NCI-H128 (cell line): ENCODE results near the gene RASGRP2.
A peak's percentile ranks its signal among the peaks of the same experiment; 100 is the strongest.

ENCODE experiments used
- DNase-seq: peaks from one replicate; lab custom pipeline; 2025; ENCODE audit not compliant: unreplicated experiment; lab: John Stamatoyannopoulos, UW

Gene RASGRP2

DNA sequence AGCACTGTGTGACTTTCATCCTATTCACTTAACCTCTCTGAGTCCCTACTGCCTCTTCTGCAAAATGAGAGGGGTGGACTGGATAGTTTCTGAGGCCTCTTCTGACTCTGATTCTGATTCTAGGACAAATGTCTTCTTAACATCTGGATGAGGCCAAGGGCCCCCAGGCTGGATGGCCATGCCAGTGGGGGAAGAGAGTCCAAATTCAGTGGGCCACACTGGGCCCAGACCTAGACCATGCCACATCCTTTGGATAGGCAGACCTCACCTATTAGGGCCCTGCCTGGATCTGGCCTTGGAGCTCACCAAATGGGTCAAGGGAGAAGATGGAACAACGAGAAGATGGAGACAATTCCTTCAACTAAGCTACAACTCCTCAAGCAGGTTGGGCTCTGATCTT lies 45.5 kb downstream of the RASGRP2 start:
- no peak for DNase-seq

DNA sequence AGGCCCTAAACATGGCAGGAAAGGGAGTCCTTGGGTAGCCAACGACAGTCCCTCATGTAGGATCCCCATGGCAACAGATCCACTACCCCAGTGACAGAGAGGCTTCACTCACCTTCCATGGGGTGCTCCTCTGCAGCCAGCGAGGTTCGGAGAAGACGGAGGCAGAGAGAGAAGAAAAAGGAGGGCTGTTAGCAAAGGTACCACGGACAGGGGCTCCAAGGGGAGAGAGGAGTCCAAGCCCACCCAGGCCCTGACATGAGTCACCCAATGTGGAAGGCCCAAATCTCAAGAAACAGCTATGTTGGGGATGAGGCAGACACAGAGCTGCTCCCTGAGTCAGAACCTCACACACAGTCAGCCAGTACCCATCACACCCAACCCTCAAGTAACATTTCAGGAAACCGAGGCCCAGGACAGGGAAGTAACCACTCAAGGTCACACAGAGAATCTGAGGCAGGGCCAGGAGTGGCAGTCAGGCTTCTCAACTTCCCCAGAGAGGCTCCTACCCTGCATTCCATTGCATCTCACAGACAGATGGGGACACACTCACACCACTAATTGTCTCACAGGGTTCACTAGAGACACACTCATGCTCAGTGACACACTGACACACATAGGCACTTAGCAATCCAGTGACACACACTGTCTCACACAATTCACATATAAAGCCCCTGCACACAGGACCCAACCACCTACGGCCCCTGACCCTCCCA lies 46.1 kb downstream of the RASGRP2 start:
- no peak for DNase-seq

DNA sequence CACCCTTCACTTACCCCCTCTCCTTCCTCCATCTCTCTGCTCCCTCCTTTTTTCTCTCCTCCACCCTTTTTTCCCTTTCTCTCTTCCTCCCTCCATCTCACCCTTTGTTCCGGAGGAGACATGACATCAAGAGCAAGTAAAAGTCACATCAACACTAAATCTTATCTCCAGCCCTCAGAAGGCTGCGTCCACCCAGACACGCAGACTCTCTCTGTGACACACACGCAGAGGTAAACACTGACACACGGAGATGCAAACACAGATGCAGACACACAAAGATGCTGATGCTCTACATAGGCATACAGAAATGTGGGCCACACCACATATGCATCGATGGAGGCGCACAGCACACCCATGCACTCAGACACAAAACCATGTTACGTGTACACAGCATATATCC lies 47.9 kb downstream of the RASGRP2 start:
- no peak for DNase-seq

DNA sequence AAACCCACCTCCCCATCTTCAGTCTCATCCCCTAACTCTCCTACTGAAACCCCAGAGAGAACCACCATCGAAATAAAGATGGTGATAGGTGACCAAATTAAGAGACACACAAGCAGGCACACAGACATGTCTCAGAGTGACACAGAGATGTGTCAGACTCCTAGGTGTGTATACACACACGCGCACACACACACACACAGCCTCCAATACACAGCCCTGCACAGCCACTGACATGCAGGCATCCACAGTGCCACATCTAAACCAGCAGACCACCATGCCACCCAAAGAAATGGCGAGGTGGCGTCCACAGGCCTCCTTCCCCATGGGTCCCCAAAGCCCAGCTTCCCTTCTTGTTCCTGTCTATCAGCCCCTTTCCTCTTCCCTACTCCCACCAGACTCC lies 48.4 kb downstream of the RASGRP2 start:
- DNase-seq: no peak

DNA sequence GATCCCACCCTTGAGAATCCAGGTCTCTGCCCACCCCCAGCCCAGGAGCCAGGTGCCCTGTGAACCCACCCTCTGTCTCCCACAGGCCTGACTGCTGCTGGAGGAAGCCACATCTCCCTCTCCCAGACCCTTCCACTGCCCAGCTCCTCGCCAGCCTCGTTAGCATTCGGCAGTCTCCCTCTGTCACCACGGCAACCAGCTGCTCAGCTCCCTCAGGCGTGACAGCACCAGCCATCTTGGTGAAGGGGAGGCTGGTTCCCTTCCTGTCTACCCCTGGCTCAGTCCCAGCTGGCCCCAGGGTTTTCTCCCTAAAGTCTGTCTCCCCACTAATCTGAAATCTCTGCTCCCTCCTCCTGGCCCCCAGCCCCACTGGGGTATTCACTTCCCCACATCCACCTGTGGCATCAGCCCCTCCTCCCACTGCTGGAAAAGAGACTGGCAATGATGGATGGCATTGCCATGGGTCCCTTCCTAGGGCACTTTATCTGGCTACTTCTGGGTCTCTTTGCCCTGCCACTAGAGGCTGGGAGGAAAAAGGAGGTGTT lies 49.0 kb downstream of the RASGRP2 start:
- DNase-seq: peak; percentile 22

DNA sequence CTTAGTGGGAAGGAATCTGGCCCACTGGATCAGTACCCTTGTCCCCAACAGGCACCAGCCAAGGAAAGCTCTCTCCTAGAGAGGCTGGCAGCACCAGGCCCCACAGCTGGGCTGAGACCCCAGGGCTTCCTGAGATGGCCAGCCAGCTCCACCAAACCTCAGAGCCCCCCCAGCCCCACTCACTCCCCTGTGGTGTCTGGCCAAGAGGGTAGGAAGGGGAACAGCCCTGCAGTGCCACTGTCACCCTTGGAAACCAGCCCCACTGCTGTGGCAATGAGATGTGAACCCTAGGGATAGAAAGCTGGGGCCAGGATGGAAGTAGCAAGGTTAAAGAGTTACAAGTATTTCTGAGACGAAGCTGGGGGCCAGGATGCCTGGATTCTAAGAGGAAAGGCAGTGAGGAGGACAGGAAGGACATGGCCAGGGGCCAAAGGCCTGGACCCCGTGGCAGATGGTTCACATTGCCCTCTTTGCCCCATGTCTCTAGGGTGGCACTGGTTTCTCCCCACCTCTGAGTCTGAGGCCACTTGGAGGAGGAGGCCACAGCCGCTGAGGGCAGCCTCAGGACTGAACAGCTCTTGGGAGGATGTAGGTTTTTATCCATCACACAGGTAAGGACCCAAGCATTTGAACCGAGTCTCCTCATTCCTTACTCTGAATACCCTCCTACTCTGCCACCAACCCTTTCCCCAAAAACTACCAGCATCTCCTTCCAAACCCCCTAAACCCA lies 49.8 kb downstream of the RASGRP2 start:
- no peak for DNase-seq

DNA sequence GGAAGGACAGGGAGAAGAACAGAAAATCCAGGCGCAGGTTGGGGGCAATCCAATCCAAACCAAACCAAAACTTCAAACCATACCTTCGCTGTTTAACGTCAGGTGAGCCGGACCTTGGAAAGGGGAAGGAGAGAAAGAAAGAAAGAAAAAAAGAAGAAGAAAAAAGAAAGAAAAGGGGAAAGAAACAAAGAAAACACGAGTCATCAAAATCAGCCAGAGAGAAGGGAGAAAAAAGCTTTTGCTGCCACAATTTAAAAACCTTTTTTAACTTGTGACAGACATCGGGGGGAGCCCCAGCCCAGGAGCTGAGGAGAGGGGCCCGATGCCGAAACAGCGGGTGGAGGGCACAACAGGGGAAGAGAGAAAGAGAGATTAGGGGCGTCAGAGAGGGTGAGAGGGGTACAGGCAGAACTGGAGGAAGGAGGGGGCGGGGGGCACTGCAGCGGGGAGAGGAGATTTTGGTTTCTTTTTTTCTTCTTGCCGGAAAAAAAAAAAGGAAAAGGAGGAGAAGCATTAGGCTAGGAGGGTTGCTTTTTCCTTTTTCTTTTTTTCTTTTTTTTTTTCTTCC lies 51.1 kb downstream of the RASGRP2 start:
- DNase-seq: no peak

DNA sequence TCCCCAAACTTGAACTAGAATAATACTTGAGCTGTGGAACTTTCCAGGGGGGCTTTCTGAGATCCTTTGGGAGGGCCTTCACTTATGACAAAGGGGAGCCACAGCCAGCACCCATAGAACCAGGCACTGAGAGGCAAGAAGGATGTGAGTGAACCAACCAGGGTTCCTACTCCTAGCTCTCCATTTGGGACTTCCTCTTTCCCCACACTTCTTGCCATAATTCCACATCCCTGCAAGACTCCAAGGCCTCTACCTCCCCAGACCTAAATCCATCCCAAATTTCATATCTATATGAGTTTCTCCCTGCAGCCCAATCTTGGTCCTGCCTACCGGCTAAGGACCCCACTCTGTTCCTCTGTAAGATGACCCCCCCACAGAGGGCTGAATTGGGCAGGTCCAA lies 52.4 kb downstream of the RASGRP2 start:
- DNase-seq: no peak

DNA sequence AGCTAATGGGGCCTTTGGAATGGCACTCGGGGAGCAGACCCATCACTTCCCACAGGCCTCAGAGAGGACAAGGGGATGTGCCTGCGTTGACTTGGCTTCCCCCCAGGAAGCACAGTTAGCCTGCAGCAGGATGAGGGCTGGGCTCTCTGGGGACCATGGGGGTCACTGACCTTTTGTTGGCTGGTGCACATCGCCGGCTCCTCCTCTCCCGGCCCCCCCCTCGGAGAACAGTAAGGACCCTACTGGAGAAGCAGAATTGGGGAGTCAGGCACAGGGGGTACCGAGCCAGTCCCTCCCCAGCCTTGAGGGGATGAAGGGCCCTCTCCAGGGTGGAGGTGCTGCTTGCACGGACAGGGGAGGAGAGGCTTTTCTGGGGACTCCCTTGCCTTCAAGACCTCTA lies 53.7 kb downstream of the RASGRP2 start:
- no peak for DNase-seq

DNA sequence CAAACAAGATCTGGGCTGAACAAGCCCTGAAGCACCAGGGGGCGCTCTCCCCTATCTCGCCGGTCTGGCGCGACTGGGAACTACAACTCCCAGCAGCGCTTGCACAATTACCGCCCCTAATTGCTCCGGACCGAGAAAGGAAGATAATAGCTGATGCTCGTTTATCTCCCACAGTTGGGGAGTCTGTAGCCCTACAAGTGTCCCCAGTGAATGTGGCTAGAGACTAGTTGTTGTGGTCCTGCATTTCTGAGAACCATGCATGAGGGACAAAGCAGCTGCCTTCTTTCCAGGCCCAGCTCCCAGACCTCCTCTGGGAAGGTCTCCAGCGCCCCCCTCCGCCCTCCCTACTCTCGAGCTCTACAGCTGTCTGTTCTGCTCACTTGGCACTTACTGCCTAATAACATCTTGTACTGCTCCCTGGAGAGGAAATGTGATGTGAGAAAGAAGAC lies 55.4 kb downstream of the RASGRP2 start:
- peak; percentile 87 for DNase-seq

DNA sequence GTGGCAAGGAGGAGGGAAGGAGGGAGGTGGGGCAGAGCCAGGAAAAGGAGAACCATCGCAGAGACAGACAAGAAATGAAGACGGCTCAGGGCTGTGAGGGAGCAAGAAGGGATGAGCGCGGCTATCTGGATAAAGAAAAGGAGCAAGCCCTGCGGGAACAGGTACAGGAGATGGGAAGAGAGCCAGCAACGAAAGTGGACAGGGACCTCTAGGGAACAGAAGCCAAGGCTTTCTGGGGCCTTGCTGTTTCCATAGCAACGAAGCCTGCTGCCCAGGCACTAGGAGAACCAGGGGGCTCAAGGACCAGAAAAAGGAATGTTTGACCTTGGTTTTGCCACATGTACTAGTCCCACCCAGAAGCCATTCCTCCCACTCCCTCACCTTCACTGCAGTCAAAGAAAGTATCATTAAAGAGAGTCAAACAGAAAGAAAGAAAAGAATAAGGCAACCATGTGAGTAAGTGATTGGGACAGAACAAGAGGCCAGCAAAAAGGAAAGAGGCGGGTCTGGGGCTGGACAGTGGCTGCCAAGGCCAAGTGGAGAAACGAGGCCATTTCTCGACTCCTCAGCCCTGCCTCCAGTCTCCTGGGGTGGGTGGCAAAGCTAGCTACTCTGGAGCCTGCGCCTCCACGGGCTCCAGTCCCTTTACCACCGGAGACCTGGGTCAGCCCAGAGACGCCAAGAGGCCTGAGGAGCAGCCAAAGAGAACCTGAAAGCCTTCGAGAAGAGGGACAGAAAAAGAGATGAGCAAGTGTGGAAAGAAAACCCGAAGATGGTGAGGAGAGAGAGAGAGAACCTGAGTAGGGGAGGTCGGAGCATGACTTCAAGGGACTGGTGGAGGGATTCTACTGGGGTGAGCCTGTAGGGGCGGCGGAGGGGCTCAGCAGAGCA lies 56.1 kb downstream of the RASGRP2 start:
- DNase-seq: no peak

DNA sequence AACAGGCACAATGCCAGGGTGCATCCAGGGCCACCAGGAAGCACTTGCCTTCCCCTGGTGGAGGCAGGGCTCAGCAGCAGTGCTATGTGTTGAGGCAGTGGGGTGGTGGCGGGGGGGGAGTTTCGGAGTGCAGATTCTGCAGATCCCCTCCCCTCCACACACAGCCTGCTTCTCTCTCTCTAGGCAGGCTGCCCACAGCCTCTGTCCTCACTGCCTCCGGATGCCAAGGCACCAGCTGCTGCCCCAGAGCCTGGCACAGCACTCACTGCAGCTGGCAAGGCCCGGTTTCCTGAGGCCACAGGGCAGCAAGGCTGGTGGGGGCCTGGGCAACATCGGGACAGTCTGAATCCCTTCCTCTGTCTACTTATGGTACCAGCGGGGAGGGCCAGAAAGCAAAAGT lies 56.7 kb downstream of the RASGRP2 start:
- no peak for DNase-seq

DNA sequence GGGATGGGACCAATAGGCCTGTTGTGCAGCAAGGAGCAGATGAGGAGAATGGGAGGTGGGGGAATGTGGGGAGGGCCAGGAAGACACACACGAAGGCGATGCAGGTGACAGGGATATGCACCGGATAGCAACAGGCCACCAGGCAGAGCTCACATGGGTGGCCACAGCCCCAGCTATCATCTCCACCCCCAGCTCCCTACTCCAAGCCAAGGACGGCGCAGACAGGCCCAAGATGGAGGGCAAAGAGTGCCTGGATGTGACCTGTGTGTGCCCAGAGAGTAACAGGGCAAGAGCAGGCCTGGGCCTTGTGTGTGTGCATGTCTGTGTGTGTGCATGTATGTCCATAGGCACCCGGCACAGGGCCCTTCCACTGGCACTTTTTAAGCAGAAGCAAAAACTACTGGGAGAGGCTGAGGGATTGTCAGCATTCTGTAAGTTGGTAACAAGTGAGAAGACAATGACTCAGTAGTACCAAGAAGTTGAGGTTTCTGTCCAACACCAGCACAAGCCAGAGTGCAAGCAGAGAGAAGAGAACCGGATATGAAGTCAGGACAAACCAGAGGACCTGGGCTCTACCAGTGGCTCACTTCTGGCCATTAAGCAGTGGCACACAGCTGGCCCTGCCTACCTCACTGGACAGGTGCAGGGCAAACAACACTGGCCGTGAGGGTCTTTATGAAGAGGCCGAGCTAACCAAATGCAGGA lies 57.3 kb downstream of the RASGRP2 start:
- no peak for DNase-seq

DNA sequence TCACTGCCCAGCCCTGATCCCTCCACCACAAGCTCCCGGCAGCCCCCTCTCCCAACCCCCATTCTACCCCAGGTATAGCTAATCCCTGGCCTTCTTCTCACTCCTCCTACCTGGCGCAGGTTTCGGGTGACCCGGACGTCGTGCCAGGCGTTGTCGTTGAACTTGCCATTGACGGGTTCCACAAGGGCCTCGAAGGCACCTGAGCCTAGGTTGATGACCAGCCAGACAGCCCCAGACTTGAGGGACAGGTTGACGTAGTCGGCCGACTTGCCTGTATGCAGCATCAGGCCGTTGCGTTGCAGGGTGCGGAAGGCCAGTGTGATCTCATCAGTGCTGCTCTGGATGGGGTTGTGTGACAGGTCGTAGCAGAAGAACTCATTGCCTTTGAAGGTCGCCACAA lies 58.4 kb downstream of the RASGRP2 start:
- no peak for DNase-seq

DNA sequence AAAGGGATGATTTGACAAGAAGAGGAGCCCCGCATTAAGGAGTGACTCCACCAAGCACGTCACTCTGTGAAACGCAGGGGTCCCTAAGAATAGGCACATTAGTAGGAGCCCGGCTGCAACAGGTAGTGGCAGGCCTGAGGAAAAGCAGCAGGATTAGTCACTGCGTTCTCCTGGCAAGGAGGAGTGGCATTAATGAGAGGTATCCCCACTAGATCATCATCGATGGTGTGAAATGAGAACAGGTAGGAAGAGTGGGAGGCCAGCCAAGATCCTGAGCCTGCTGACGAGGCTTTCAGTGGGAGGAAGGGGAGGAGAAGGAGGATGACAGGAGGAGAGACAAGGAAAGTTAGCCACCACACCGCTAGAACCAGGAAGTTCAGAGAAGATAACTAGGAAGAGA lies 59.6 kb downstream of the RASGRP2 start:
- DNase-seq: no peak

DNA sequence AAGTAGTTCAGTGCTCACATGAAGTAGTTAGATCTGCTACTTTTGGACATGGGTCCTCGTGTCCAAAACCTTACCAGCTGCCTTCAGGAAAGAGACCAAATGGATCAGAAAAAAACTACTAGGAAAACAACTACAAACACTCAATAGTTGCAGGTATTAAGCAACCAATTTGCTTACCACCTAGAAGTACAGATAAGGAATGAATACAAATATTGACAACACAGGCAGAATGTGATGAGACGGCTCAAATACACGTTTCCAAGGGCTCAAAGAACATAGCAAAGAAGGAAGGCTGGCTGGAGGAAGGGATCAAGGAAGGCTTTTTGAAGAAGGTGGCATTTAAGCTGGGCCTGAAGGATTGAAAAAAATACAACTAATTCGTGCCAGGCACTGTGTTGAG lies 62.8 kb downstream of the RASGRP2 start:
- no peak for DNase-seq

DNA sequence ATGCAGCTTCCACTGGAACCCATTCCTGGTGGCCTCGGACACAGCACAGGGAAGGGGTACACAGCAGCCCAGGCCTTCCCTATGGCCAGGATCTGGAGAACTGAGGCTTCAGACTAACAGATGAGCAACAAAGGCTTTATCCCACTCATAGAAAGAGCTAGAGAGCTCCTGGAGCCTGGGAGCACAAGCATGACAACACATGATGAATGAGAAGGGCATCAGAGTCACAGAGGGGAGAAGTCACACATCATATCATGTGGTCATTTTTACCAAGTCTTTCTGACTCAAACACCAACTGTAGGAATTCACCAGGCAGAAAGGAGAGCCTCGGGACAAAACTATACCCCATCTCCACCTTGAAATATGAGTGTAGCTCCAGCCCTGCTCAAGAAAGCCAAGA lies 64.1 kb downstream of the RASGRP2 start:
- no peak for DNase-seq

DNA sequence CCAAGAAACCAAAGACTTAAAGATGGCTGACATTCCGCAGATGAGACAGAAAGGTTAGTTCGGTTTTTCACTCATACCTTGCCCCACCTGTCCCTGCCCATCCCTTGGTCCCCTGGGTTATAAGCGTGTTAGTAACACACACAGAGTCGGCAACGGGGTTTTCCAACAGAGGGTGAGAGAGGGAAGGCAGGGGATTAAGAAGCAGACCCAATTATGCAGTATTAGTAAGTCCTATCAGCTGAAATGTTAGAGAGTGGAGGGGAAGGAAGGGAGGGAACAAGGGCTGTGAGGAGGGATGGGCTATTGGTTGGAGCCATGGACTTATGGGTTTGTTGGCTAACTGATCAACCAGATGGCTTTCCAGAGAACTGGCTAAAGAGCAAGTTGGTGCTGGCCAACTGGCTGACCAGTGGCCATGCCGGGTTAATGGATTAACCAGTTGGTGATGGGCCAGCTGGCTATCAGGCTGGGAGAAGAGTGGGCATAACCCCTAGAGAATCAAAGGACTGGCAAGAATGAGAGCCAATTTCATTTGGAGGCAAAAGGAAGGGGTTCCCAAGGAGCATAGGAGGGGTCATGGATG lies 66.4 kb downstream of the RASGRP2 start:
- DNase-seq: no peak
